IMR-90 (cell line): ENCODE measurements around the gene SBF2.

Experiments used
- CEBPB ChIP-seq: IDR thresholded peaks from 2 replicates; pipeline ENCODE4 v1.6.1; 2012; ENCODE audit warnings: low read depth, low read length, improper control_type of control experiment
- ELK1 ChIP-seq: fragments of 150-350 bp; IDR thresholded peaks from 2 replicates; pipeline ENCODE4 v1.6.1; 2016; ENCODE audit warnings: low read depth, mild to moderate bottlenecking, low read length, moderate library complexity, borderline replicate concordance
- FOS ChIP-seq: fragments of 150-350 bp; IDR thresholded peaks from 2 replicates; pipeline ENCODE4 v1.6.1; 2016; ENCODE audit warnings: low read depth, low read length
- MAFK ChIP-seq: IDR thresholded peaks from 2 replicates; pipeline ENCODE4 v1.6.1; 2012; ENCODE audit warnings: low read depth, low read length, improper control_type of control experiment
- NFE2L2 ChIP-seq: fragments of 150-350 bp; IDR thresholded peaks from 2 replicates; pipeline ENCODE4 v1.6.1; 2016; ENCODE audit warnings: low read depth, mild to moderate bottlenecking, low read length
- POLR2A ChIP-seq: IDR thresholded peaks from 2 replicates; pipeline ENCODE4 v1.6.1; 2012; ENCODE audit warnings: mild to moderate bottlenecking, low read depth, low read length
- RCOR1 ChIP-seq: IDR thresholded peaks from 2 replicates; pipeline ENCODE4 v1.6.1; 2012; ENCODE audit warnings: mild to moderate bottlenecking, low read length, improper control_type of control experiment; ENCODE audit not compliant: insufficient replicate concordance
- RFX5 ChIP-seq: IDR thresholded peaks from 2 replicates; pipeline ENCODE4 v1.8.0; 2012; ENCODE audit warnings: low read depth, mild to moderate bottlenecking, low read length, moderate library complexity
- SMC3 ChIP-seq: fragments of 150-350 bp; IDR thresholded peaks from 2 replicates; pipeline ENCODE4 v1.6.1; 2016; ENCODE audit warnings: low read depth, mild to moderate bottlenecking, antibody characterized with exemption, low read length, moderate library complexity
- TF ChIP-seq, protein P1 (sequence below): conservative IDR thresholded peaks from 2 replicates; pipeline ENCODE4 v1.5.1; 2012; ENCODE audit warnings: mild to moderate bottlenecking, low read depth, low read length, improper control_type of control experiment
- TF ChIP-seq, protein P2 (sequence below): fragments of 150-350 bp; IDR thresholded peaks from 2 replicates; pipeline ENCODE4 v1.6.1; 2017; ENCODE audit warnings: mild to moderate bottlenecking, antibody characterized with exemption, low read length, low read depth

- TF ChIP-seq, protein P1, sequence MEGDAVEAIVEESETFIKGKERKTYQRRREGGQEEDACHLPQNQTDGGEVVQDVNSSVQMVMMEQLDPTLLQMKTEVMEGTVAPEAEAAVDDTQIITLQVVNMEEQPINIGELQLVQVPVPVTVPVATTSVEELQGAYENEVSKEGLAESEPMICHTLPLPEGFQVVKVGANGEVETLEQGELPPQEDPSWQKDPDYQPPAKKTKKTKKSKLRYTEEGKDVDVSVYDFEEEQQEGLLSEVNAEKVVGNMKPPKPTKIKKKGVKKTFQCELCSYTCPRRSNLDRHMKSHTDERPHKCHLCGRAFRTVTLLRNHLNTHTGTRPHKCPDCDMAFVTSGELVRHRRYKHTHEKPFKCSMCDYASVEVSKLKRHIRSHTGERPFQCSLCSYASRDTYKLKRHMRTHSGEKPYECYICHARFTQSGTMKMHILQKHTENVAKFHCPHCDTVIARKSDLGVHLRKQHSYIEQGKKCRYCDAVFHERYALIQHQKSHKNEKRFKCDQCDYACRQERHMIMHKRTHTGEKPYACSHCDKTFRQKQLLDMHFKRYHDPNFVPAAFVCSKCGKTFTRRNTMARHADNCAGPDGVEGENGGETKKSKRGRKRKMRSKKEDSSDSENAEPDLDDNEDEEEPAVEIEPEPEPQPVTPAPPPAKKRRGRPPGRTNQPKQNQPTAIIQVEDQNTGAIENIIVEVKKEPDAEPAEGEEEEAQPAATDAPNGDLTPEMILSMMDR: no peak
- TF ChIP-seq POLR2A (no peak), MAFK (no peak), RCOR1 (no peak), CEBPB (no peak), SMC3 (no peak), NFE2L2 (no peak), ELK1 (no peak), RFX5 (no peak), FOS (no peak)
- TF ChIP-seq, protein P2, sequence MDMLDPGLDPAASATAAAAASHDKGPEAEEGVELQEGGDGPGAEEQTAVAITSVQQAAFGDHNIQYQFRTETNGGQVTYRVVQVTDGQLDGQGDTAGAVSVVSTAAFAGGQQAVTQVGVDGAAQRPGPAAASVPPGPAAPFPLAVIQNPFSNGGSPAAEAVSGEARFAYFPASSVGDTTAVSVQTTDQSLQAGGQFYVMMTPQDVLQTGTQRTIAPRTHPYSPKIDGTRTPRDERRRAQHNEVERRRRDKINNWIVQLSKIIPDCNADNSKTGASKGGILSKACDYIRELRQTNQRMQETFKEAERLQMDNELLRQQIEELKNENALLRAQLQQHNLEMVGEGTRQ: no peak
Measured at GRCh38 chr11:9821008-9821752, 472.8 kb downstream of the SBF2 start.
